Amniotic epithelial cell (primary cell): Measurements from ENCODE around the gene COPZ1.

ENCODE experiments used
- DNase-seq: peaks from one replicate; pipeline ENCODE4 v3.0.0-alpha.2; 2010; ENCODE audit warnings: low read depth

The COPZ1 gene

GRCh38 chr12:54377797-54378515 lies 53.0 kb downstream of the COPZ1 start:
- no peak for DNase-seq

GRCh38 chr12:54378796-54379397 lies 54.0 kb downstream of the COPZ1 start:
- DNase-seq = no peak

GRCh38 chr12:54379398-54380201 lies 54.7 kb downstream of the COPZ1 start:
- DNase-seq = peak; percentile 70

- DNase-seq = no peak
Measured at GRCh38 chr12:54381136-54381535, 56.2 kb downstream of the COPZ1 start.

GRCh38 chr12:54383041-54383609 lies 58.2 kb downstream of the COPZ1 start:
- peak; percentile 88 for DNase-seq

GRCh38 chr12:54384591-54385041 lies 59.7 kb downstream of the COPZ1 start, which contains the start of gene ZNF385A:
Gene ZNF385A, minus strand, starts transcription at chr12:54384733. Its CDS starts 219 bp downstream, at chr12:54384514.
- no peak for DNase-seq

- no peak for DNase-seq
Measured at GRCh38 chr12:54385251-54385914, 60.5 kb downstream of the COPZ1 start.

GRCh38 chr12:54386403-54387113 lies 61.6 kb downstream of the COPZ1 start:
- DNase-seq = no peak

GRCh38 chr12:54387114-54387467 lies 62.2 kb downstream of the COPZ1 start:
- DNase-seq = no peak

GRCh38 chr12:54388237-54389133 lies 63.6 kb downstream of the COPZ1 start:
- no peak for DNase-seq

GRCh38 chr12:54389134-54389508 lies 64.2 kb downstream of the COPZ1 start:
- DNase-seq = no peak

- DNase-seq = no peak
Measured at GRCh38 chr12:54389607-54390175, 64.8 kb downstream of the COPZ1 start.

GRCh38 chr12:54390176-54390667 lies 65.3 kb downstream of the COPZ1 start:
- DNase-seq = no peak

GRCh38 chr12:54390668-54391551 lies 66.0 kb downstream of the COPZ1 start:
- no peak for DNase-seq

GRCh38 chr12:54392485-54393206 lies 67.7 kb downstream of the COPZ1 start:
- no peak for DNase-seq

- DNase-seq = no peak
Measured at GRCh38 chr12:54393207-54393609, 68.3 kb downstream of the COPZ1 start.

- DNase-seq = no peak
Measured at GRCh38 chr12:54393743-54394142, 68.8 kb downstream of the COPZ1 start.

GRCh38 chr12:54394281-54394719 lies 69.4 kb downstream of the COPZ1 start:
- peak; percentile 42 for DNase-seq
